ENCODE results near the gene MINDY4. TPM values are rescaled to one million over a fixed set of nuclear protein-coding genes. Genes with fewer than 3 reads are reported as not detected.

Gene MINDY4
- total RNA-seq, 1 donor = 10.5 TPM

- no peak for TF ChIP-seq CTCF (IDR thresholded peaks at IDR 0.05; ENCODE audit: extremely low read depth, low read depth, low read length)
- H3K27ac ChIP-seq (ENCODE audit: low read depth, low read length) = no peak overlapping the region
- H3K9me3 ChIP-seq (ENCODE audit: low read depth, low read length) = no peaks in the 10 kb centered on the region
- DNase-seq (ENCODE audit: insufficient read length, low spot score, missing footprints) = peak; percentile 41
- no peaks in the 10 kb centered on the region for H3K79me2 ChIP-seq (ENCODE audit: insufficient read depth, low read length)
- H3K27me3 ChIP-seq (ENCODE audit: insufficient read depth, low read length) = peaks cover 49% of the 10 kb centered on the region
- no peak overlapping the region for H2AFZ ChIP-seq (ENCODE audit: low read length)
- H3K36me3 ChIP-seq (ENCODE audit: insufficient read depth, low read length) = no peaks in the 10 kb centered on the region
- H3K4me3 ChIP-seq (ENCODE audit: insufficient read depth, low read length) = no peak overlapping the region
- no peaks in the 10 kb centered on the region for H3K4me1 ChIP-seq (ENCODE audit: insufficient read depth, low read length)
- no peaks in the 10 kb centered on the region for H4K20me1 ChIP-seq (ENCODE audit: insufficient read depth, low read length)
- no peak overlapping the region for H3K4me2 ChIP-seq (ENCODE audit: insufficient read depth, low read length)
Observed at GRCh38 chr7:30935569-30935877, 164.3 kb downstream of the MINDY4 start.

- Histone ChIP-seq H3K4me1 (ENCODE audit: insufficient read depth, low read length) (no peaks in the 10 kb centered on the region), H3K9me3 (ENCODE audit: low read depth, low read length) (no peaks in the 10 kb centered on the region), H3K27ac (ENCODE audit: low read depth, low read length) (no peak overlapping the region), H3K4me2 (ENCODE audit: insufficient read depth, low read length) (no peak overlapping the region), H3K4me3 (ENCODE audit: insufficient read depth, low read length) (no peak overlapping the region), H3K27me3 (ENCODE audit: insufficient read depth, low read length) (peaks cover 50% of the 10 kb centered on the region), H3K79me2 (ENCODE audit: insufficient read depth, low read length) (no peaks in the 10 kb centered on the region), H2AFZ (ENCODE audit: low read length) (no peak overlapping the region), H3K36me3 (ENCODE audit: insufficient read depth, low read length) (no peaks in the 10 kb centered on the region), H4K20me1 (ENCODE audit: insufficient read depth, low read length) (no peaks in the 10 kb centered on the region)
- no peak for TF ChIP-seq CTCF (IDR thresholded peaks at IDR 0.05; ENCODE audit: extremely low read depth, low read depth, low read length)
- peak; percentile 46 for DNase-seq (ENCODE audit: insufficient read length, low spot score, missing footprints)
Observed at GRCh38 chr7:30936650-30937245, 165.5 kb downstream of the MINDY4 start.

- Histone ChIP-seq H4K20me1 (ENCODE audit: insufficient read depth, low read length) (no peaks in the 10 kb centered on the region), H3K27me3 (ENCODE audit: insufficient read depth, low read length) (peaks cover 48% of the 10 kb centered on the region), H3K4me3 (ENCODE audit: insufficient read depth, low read length) (no peak overlapping the region), H2AFZ (ENCODE audit: low read length) (no peak overlapping the region), H3K4me1 (ENCODE audit: insufficient read depth, low read length) (no peaks in the 10 kb centered on the region), H3K27ac (ENCODE audit: low read depth, low read length) (no peak overlapping the region), H3K36me3 (ENCODE audit: insufficient read depth, low read length) (no peaks in the 10 kb centered on the region), H3K79me2 (ENCODE audit: insufficient read depth, low read length) (no peaks in the 10 kb centered on the region), H3K9me3 (ENCODE audit: low read depth, low read length) (no peaks in the 10 kb centered on the region), H3K4me2 (ENCODE audit: insufficient read depth, low read length) (no peak overlapping the region)
- DNase-seq (ENCODE audit: insufficient read length, low spot score, missing footprints) = peak; percentile 58
- no peak for TF ChIP-seq CTCF (IDR thresholded peaks at IDR 0.05; ENCODE audit: extremely low read depth, low read depth, low read length)
Observed at GRCh38 chr7:30937416-30937815, 166.2 kb downstream of the MINDY4 start.

GRCh38 chr7:30938435-30939316, 167.5 kb downstream of the MINDY4 start:
- Histone ChIP-seq H4K20me1 (ENCODE audit: insufficient read depth, low read length) (no peaks in the 10 kb centered on the region), H3K27ac (ENCODE audit: low read depth, low read length) (no peak overlapping the region), H3K27me3 (ENCODE audit: insufficient read depth, low read length) (peaks cover 47% of the 10 kb centered on the region), H3K4me3 (ENCODE audit: insufficient read depth, low read length) (no peak overlapping the region), H3K79me2 (ENCODE audit: insufficient read depth, low read length) (no peaks in the 10 kb centered on the region), H3K4me1 (ENCODE audit: insufficient read depth, low read length) (no peaks in the 10 kb centered on the region), H3K4me2 (ENCODE audit: insufficient read depth, low read length) (no peak overlapping the region), H2AFZ (ENCODE audit: low read length) (no peak overlapping the region), H3K9me3 (ENCODE audit: low read depth, low read length) (no peaks in the 10 kb centered on the region), H3K36me3 (ENCODE audit: insufficient read depth, low read length) (no peaks in the 10 kb centered on the region)
- DNase-seq (ENCODE audit: insufficient read length, low spot score, missing footprints) = peak; percentile 86
- peak; percentile 91 for TF ChIP-seq CTCF (IDR thresholded peaks at IDR 0.05; ENCODE audit: extremely low read depth, low read depth, low read length)
